Liver (tissue), 9 donors: Measurements from ENCODE around the gene THBS2. TPM values are rescaled to one million over a fixed set of nuclear protein-coding genes. Genes with fewer than 3 reads are reported as not detected.

Experiments
- DNase-seq: peaks from one replicate; pipeline ENCODE4 v3.0.0-alpha.2; 2017; ENCODE audit warnings: low spot score
- H3K27ac ChIP-seq, 2 donors: one replicate each; pipeline ENCODE4 v1.7.0; 2013; ENCODE audit warnings: inconsistent platforms in 2 of 2, low read length in 2 of 2, control low read depth in 1 of 2, low read depth in 1 of 2, mild to moderate bottlenecking in 1 of 2
- H3K27me3 ChIP-seq, 4 donors: one replicate each; pipeline versions ENCODE4 v1.6.1 to v1.7.0; 2013; ENCODE audit warnings: low read length in 3 of 4, inconsistent platforms in 1 of 4, mild to moderate bottlenecking in 1 of 4, moderate library complexity in 1 of 4; ENCODE audit not compliant: control insufficient read depth in 4 of 4, insufficient read depth in 4 of 4
- H3K36me3 ChIP-seq, 4 donors: one replicate each; pipeline versions ENCODE4 v1.6.1 to v1.7.0; 2013; ENCODE audit warnings: low read length in 3 of 4, mild to moderate bottlenecking in 3 of 4, low read depth in 1 of 4, moderate library complexity in 1 of 4; ENCODE audit not compliant: control insufficient read depth in 4 of 4, insufficient read depth in 3 of 4
- H3K4me1 ChIP-seq, 4 donors: one replicate each; pipeline versions ENCODE4 v1.6.1 to v1.7.0; 2013; ENCODE audit warnings: low read length in 3 of 4, mild to moderate bottlenecking in 3 of 4, moderate library complexity in 1 of 4; ENCODE audit not compliant: control insufficient read depth in 4 of 4, insufficient read depth in 4 of 4
- H3K4me3 ChIP-seq, 3 donors: one replicate each; pipeline versions ENCODE4 v1.6.1 to v1.7.0; 2013; ENCODE audit warnings: low read length in 3 of 3, control low read depth in 1 of 3, low read depth in 1 of 3, mild to moderate bottlenecking in 1 of 3
- H3K9ac ChIP-seq, 2 donors: one replicate each; pipeline ENCODE4 v1.7.0; 2013; ENCODE audit warnings: low read length in 2 of 2, mild to moderate bottlenecking in 2 of 2, moderate library complexity in 2 of 2, control low read depth in 1 of 2, low read depth in 1 of 2
- H3K9me3 ChIP-seq, 4 donors: one replicate each; pipeline versions ENCODE4 v1.6.1 to v1.7.0; 2013; ENCODE audit warnings: low read length in 3 of 4; ENCODE audit not compliant: control insufficient read depth in 4 of 4
- ATF3 ChIP-seq: IDR thresholded peaks from 2 replicates; pipeline ENCODE4 v1.6.1; 2016; ENCODE audit warnings: antibody characterized with exemption
- EGR1 ChIP-seq, 2 donors: IDR thresholded peaks; 2 replicates each; pipeline ENCODE4 v1.6.1; 2016 to 2018; ENCODE audit warnings: antibody characterized with exemption in 2 of 2, low read depth in 2 of 2
- FOXA1 ChIP-seq: IDR thresholded peaks from 2 replicates; pipeline ENCODE4 v1.6.1; 2016; ENCODE audit warnings: antibody characterized with exemption
- FOXA2 ChIP-seq: IDR thresholded peaks from 2 replicates; pipeline ENCODE4 v1.6.1; 2016; ENCODE audit warnings: antibody characterized with exemption
- HNF4A ChIP-seq, 2 donors: conservative IDR thresholded peaks; 2 replicates each; pipeline ENCODE4 v1.6.1; 2016; ENCODE audit warnings: antibody characterized with exemption in 2 of 2, mild to moderate bottlenecking in 2 of 2
- HNF4G ChIP-seq: IDR thresholded peaks from 2 replicates; pipeline ENCODE4 v1.6.1; 2016; ENCODE audit warnings: antibody characterized with exemption
- NR2F2 ChIP-seq: IDR thresholded peaks from 2 replicates; pipeline ENCODE4 v1.6.1; 2016; ENCODE audit warnings: antibody characterized with exemption
- RAD21 ChIP-seq, 2 donors: IDR thresholded peaks; 2 replicates each; pipeline ENCODE4 v1.6.1; 2016; ENCODE audit warnings: antibody characterized with exemption in 2 of 2, mild to moderate bottlenecking in 2 of 2
- REST ChIP-seq: IDR thresholded peaks from 2 replicates; pipeline ENCODE4 v1.6.1; 2016; ENCODE audit warnings: antibody characterized with exemption, mild to moderate bottlenecking
- RXRA ChIP-seq, 2 donors: IDR thresholded peaks; 2 replicates each; pipeline ENCODE4 v1.6.1; 2017 to 2018; ENCODE audit warnings: antibody characterized with exemption in 2 of 2, mild to moderate bottlenecking in 1 of 2
- YY1 ChIP-seq: IDR thresholded peaks from 2 replicates; pipeline ENCODE4 v1.6.1; 2016; ENCODE audit warnings: antibody characterized with exemption, mild to moderate bottlenecking
- ZBTB33 ChIP-seq: IDR thresholded peaks from 2 replicates; pipeline ENCODE4 v1.6.1; 2016; ENCODE audit warnings: antibody characterized with exemption
- WGBS: extraction: QIAGEN DNeasy Blood & Tissue Kit; methylation state at CpG from one replicate; pipeline ENCODE4 v1.1.7; 2013; 5-methylcytosine and 5-hydroxymethylcytosine counted together
- polyA plus RNA-seq, 2 donors: library from polyadenylated mRNA; stranded (reverse) in 1 of 2; unstranded in 1 of 2; fragments of 200-250 nt in 1 of 2; fragments of >200 nt in 1 of 2; fragmentation: Nextera tagmentation in 1 of 2; extraction: Ambion mirVana in 1 of 2; gene quantifications; one replicate each; pipeline versions ENCODE4 v1.2.1 to v1.2.3, GENCODE V29; 2013 to 2015
- total RNA-seq, 2 donors: library from RNA; depleted of rRNA; stranded (reverse); fragments of >200 nt; gene quantifications; one replicate each; pipeline ENCODE4 v1.2.3, GENCODE V29; 2014
- TF ChIP-seq, protein P1 (sequence below): IDR thresholded peaks from 2 replicates; pipeline ENCODE4 v1.6.1; 2016; ENCODE audit warnings: antibody characterized with exemption
- TF ChIP-seq, protein P2 (sequence below): fragments of 150-350 bp; IDR thresholded peaks from 2 replicates; pipeline ENCODE4 v1.5.1; 2017; ENCODE audit warnings: improper control_type of control experiment, low read depth, low read length; ENCODE audit not compliant: missing input control
- donor health status: healthy.
- donor health status: healthy.
- donor health status: healthy.
- donor health status: healthy.
- donor health status: healthy.

Gene THBS2
- total and polyA plus RNA-seq, 4 donors: 0.35 to 7.6 (median 6.2) TPM

DNA sequence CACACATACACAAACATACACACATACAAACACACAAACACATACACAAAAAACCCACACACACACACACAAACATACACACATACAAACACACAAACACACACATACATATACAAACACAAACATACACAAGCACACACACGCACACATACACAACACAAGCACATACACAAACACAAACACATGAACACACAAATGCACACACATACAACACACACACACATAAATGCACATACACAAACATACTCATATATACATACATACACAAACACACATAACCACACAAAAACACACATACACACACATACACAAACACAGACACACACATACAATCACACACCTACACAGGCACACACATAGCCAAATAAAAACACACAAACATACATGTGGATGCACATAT is 30.3 kb upstream of the THBS2 start (continued):
- no peak for TF ChIP-seq ZBTB33
- TF ChIP-seq HNF4G: no peak

DNA sequence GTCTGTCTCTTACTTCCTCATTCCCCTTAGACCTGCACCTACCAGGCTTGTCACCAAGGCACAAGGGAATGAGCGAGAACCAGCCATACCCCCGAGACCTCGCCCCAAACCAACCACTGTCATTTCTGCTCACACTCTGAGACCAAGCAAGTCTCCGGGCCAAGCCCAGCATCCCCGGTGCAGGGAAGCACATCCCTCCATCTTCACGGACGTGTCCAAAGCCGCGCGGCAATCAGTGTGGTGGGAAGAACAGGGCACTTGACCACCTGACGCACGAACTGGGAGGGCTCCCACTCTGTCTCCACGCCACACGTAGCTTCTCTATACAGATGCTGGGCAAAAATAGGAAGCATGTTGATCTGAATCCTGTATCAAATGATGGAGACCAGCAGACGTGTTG is 28.4 kb upstream of the THBS2 start:
- no peak for DNase-seq
- Histone ChIP-seq H3K9me3 (no peaks in the 10 kb centered on the region), H3K4me3 (no peak overlapping the region), H3K27me3 (no peaks in the 10 kb centered on the region), H3K9ac (no peak overlapping the region), H3K36me3 (no peaks in the 10 kb centered on the region), H3K4me1 (no peaks in the 10 kb centered on the region), H3K27ac (no peak overlapping the region)
- TF ChIP-seq ZBTB33 (no peak), ATF3 (no peak), FOXA2 (no peak), HNF4A (conservative IDR thresholded peaks at IDR 0.05) (no peak), RAD21 (IDR thresholded peaks at IDR 0.05) (no peak), FOXA1 (no peak), REST (no peak), YY1 (no peak), NR2F2 (no peak), HNF4G (no peak), RXRA (IDR thresholded peaks at IDR 0.05) (no peak), EGR1 (IDR thresholded peaks at IDR 0.05; ENCODE audit: low read depth in 2 of 2) (no peak)
- TF ChIP-seq, protein P1, sequence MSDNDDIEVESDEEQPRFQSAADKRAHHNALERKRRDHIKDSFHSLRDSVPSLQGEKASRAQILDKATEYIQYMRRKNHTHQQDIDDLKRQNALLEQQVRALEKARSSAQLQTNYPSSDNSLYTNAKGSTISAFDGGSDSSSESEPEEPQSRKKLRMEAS: no peak
- TF ChIP-seq, protein P2, sequence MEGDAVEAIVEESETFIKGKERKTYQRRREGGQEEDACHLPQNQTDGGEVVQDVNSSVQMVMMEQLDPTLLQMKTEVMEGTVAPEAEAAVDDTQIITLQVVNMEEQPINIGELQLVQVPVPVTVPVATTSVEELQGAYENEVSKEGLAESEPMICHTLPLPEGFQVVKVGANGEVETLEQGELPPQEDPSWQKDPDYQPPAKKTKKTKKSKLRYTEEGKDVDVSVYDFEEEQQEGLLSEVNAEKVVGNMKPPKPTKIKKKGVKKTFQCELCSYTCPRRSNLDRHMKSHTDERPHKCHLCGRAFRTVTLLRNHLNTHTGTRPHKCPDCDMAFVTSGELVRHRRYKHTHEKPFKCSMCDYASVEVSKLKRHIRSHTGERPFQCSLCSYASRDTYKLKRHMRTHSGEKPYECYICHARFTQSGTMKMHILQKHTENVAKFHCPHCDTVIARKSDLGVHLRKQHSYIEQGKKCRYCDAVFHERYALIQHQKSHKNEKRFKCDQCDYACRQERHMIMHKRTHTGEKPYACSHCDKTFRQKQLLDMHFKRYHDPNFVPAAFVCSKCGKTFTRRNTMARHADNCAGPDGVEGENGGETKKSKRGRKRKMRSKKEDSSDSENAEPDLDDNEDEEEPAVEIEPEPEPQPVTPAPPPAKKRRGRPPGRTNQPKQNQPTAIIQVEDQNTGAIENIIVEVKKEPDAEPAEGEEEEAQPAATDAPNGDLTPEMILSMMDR: no peak
- WGBS: 90% methylated on average over 15 of the region's 15 CpGs
